Endometrium (tissue), 2 donors: Measurements from ENCODE around the gene IMMT.
A peak's percentile ranks its signal among the peaks of the same experiment; 100 is the strongest.

Experiments
- FAIRE-seq: peaks from 2 replicates; lab custom pipeline; 2012; peaks lifted over from hg19 to GRCh38; lab: Jason Lieb, UNC
- donor health status: control.
- donor health status: control.

The IMMT gene

DNA sequence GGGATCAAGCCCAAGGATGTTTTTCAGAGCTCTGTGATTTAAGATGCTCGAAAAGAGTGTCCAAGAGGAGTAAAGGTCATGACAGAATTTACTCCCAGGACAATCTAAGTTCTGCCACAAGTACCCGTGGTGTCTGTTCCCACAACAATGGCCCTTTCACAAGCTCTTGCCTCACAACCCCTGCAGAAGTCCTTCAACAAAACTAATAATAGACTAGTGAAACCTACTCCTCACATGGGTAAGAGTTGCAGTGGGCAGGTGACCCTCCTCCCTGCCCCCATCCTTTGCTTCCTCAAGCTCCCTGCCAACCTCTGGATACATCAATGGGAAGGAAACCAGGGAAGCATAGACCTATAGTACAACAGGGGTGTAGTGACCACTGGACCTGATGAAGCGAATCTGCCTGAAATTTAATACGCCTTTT is 54.3 kb downstream of the IMMT start:
- no peak for FAIRE-seq

DNA sequence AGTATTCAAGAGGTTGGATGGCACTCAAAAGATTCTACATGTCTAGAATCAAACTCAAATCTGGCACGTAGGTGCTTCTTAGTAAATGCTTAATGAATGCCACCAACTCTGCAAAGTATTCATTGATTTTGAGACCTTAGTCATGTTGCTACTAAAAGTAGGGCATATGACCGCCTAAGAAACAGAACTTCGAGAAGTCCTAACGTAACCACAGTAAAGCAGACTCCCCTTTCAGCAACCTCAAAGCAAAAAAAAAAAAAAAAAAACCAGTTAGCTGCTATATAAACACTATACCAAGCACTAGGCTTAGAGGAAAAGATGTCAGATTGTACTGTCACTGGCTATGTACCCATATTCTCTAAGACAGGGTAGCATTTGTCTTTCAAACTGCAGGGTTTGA is 55.3 kb downstream of the IMMT start:
- no peak for FAIRE-seq

DNA sequence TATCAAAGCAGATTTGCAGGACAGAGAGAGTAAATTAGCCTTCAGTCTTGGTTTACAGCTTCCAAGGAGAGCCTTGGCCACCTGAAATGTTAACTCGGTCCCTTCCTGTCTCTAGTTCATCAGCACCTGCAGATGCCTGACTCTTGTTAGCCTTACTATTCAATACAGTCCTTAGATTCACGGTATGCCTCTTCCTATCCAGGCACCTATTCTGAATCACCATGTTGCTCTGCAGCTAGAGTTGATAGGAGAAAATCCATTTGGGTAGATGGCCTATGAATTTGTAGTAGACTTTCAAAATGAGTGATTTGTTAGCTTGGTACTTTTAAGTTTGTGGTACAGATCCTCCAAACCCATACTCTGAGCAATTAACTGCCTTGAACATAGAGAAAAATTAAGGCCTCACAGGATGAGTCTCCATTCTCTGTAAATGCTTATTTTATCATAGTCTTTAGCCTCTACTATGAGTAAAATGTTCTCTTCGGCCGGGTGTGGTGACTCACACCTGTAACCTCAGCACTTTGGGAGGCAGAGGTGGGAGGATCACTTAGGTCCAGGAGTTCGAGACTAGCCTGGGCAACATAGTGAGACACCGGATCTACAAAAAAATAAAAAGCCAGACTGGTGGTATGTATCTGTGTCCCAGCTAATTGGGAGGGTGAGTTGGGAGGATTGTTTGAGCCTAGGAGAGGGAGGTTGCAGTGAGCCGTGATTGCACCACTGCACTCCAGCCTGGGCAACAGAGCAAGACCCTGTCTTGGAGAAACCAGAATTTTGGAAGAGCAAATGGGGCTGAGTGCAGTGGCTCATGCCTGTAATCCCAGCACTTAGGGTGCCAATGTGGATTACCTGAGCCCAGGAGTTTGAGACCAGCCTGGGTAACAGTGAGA is 56.3 kb downstream of the IMMT start:
- FAIRE-seq = no peak

DNA sequence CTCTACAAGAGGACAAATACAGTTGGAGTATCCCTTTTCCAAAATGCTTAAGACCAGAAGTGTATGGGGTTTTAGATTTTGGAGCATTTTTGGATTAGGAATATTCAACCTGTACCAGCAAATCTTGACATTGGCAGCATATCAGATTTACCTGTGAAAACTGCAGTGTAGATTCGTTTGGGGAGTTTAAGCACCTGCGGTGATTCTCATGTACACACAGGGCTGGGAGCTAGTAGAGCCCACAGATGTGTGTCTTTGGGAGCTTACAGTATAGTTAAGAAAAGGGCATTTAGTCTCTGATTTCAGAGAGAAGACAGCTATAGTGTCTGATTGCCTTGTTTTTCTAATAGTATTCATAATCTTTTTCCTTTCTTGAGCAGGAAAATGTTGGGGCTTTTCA is 59.1 kb downstream of the IMMT start:
- FAIRE-seq = no peak

DNA sequence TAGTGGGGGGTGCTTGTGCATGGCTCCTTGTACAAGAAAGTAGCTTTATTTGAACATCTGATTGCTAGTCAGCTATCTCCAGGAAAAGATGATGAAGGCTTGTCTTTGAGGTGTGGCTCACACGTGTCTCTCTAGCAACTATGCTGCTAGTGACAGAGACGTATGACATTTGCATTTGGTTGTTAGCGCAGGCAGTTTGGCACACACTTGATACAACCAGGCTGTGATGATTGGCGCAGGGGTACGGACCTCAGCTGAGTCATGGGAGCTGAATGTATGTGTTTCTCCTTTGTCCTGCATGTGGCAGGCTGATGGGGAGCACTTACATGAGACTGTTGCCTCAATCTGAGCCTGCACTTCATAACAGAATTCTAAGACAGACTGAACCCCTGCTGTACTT is 59.6 kb downstream of the IMMT start:
- FAIRE-seq = no peak

DNA sequence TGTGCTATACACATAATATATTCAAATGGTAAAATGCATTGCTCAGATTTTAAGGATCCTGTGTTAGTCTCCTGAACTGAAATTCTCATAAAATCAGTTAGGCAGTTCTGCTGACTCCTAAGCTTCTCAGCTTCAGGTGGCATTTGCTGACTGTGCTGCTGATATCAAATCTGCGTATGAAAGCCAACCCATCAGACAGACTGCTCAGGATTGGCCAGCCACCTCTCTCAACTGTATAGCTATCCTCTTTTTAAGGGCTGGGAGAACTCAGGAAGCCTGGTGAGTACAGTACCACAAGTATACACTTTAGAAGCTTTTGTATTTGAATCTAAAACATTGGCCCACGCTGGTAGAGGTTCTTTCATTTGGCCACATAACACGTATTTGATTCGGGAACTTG is 60.6 kb downstream of the IMMT start:
- no peak for FAIRE-seq

DNA sequence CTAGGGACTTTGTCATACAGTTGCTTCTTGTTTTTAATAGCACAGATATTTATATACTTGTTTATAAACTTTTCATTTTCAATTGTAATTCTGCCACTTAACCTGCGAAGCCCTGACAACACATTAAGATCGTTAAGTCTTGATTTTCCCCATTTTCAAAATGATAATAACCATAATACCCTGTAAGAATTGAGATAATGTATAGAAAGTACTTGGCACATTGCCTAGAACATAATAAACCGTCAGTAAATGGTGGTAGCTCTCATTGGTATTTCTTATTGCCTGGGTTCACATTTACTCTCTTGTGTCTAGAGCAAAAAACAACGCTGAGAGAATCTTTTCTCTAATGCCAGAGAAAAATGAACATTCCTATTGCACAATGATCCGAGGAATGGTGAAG is 70.6 kb downstream of the IMMT start:
- FAIRE-seq = no peak

DNA sequence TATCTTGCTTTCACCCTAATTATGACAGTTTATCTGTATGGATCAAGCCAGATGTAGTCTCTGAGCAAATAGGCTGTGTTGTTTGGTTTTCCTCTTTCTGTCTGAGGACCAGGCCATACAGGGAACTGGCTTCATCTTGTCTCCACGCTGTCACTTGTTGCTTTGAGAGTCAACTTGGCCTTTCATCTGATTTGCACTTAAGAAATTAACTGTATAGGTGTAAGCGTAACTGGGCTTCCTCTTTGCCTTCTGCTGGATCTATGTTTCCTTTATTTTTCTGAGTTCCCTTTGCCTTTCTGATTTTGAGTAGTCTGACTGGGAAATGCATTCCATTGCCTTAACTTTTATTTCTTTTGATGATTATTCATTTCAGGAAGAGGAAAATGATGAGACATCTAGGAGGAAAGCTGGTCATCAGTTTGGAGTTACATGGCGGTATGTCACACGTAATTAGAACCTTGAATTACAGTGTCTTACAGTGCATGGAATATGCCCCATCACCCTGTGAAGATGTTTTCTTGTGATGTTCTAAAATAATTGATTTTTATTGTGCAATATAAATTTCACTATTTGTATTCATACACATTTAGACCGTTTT is 71.8 kb downstream of the IMMT start:
- no peak for FAIRE-seq

DNA sequence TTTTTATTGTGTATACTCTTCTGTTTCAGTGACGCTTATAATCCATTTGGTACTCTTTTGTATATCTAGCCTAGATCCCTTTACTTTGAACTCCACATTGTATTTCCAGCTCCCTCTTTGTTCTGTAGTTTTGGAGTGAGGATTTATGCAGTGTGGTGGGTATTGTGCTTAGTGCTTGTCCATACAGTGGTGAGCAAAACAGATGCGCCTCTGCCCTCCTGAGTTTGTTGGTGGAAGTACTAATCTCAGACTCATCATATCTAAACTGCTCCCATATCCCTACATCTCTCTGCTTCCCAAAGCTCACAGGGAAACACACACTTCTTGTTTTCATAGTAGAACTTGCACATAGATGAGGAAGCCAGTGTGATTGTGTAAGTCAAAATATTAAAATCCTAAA is 77.1 kb downstream of the IMMT start:
- no peak for FAIRE-seq

DNA sequence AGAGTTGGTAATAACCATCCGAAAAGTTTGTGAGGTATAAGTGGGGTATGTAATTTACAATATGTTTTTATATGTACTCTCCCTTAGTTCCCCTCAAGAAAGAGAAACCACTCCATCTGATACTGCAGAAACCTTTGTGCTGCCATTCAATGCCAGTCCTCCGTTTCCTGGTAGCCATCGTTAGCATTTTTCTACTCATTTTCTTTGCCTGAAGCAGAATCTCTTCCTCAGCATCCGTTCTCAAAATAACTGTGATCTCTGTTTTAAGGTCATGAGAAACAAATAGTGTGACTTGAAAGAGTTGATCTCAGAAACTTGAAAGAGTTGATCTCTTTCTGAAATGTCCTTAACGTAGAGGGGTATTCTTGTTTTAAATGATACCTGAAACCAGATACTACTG is 88.2 kb downstream of the IMMT start:
- FAIRE-seq = no peak

DNA sequence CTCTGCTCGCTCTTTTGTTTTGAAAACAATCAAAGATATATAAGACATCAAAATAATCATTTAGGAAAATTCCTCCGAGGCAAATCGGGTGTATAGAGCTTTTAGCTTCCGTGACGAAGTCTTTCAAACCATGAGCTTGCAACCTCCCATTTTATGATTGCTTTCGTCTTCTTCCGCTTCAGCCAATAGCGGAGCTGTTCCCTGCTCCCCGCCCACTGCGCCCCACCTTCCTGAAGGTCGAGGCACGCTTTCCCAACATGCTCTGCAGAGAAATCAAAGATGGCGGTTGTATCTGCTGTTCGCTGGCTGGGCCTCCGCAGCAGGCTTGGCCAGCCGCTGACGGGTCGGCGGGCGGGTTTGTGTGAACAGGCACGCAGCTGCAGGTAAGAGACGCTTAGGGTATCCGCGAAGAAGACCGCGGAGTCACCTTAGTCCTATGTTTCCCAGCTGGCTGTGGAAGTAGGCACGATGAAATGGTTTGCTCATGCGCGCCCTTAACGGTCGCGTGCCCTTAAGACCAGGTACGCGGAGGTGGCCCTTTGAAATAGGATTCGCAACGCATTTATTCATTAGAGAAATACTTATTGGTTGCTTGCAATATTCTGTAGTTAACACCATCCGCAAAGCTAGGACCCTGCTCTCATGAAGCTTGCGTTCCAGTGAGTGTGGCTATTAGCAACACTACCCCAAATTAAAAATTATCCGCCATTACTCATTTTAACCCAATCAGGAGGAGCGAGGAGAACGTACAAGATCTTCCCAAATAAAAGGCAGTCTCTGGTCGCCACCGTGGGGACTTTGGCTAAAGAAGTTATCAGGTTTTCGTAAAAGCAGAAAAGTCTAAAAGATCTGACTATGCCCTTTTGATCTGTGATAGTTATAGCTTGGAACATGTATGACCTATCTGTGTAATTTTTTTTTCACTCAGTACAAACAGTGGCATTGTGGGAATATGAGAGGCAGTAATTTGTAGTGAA is 89.0 kb downstream of the IMMT start, which contains the start of gene PTCD3:
Gene PTCD3, plus strand, starts transcription at position 267 of the 977 bp plus-strand sequence. Its CDS starts 13 bp downstream, at position 280.
- FAIRE-seq = peak; percentile 74

DNA sequence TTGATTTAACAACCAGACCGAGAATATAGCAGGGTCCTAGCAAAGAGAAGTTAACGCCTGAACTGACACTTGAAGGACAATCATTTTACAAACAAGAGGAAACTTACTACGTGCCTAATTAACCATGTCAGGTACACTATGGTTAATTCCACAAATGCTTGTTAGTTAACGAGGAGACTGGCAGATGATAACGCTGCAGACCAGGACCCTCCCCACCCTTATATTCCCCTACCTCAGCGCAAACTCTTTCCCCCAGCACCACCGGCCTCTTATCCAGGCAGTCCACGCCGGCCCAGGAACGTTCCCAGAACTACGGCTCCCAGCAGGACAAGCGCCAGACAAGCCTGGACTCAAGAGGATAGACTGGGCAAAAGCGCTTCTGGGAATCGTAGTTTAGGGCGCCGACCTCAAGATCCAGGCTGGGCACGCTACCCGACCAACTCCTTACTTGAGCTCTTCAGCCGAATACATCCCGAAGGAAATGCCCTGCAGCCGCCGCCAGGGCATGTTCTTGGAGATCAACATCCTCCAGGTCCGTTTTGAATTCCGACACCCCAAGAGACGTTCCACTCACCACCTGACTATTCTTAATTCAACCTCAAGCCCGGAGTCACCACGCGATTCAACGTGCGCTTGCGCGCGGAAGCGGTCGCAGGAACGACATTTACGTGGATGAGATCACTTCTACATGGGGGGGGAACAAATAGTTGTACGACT is 89.9 kb downstream of the IMMT start, which contains the start of gene POLR1A:
Gene POLR1A, minus strand, starts transcription at position 635 of the 717 bp plus-strand sequence. Its CDS starts 110 bp downstream, at position 525.
- FAIRE-seq = no peak

DNA sequence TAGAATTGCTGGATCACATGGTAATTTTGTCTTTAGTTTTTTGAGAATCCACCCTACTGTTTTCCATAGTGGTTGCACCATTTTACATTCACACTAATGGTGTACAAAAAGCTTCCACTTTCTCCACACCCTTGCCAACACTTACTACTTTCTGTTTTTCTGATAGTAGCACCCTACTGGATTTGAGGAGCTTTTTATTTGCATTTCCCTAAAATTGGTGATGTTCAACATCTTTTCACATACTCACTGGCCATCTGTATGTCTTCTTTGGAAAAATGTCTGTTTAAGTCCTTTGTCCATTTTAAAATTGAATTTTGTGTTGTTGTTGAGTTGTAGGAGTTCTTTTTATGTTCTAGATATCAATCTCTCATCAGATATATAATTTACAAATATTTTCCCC is 93.1 kb downstream of the IMMT start:
- FAIRE-seq = no peak

DNA sequence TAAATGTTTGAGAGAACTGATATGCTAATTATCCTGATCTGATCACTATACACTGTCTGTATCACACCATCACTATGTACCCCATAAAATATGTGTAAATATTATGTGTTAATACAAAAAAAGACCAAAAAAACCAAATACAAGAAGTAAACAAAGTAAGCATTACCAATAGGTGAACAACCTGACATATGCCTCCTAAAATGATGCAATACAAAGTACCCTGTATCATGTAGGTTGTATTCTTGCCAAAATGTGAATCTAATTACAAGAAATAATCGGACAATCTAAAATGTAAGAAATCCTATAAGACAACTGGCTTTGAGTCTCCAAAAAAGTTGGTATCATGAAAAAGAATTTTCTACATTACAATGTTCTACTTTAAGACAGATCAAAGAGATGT is 97.3 kb downstream of the IMMT start:
- FAIRE-seq = no peak

DNA sequence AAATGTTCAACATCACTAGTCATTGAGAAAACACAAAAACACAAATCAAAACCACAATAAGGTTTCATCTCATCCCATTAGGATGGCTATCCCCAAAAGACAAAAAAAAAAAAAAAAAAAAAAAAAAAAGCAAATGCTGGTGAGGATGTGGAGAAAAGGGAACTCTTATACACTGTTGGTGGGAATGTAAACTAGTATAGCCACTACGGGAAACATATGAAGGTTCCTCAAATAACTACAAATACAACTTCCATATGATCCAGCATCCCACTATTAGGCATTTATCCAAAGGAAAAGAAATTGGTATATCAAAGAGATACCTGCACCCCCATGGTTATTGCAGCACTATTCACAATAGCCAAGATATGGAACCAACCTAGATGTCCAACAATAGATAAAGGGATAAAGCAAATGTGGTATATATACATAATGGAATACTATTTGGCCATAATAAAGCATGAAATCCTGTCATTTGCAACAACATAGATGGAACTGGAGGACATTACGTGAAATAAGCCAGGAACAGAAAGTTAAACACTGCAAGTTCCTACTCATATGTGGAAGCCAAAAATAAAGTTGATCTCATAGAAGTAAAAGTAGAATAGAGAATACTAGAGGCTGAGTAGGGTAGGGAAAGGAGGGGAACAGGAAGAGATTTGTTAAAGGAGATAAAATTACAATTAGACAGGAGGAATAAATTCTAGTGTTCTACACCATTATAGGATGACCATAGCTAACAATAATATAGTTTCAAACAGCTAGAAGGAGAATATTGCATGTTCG is 98.0 kb downstream of the IMMT start:
- FAIRE-seq = no peak

DNA sequence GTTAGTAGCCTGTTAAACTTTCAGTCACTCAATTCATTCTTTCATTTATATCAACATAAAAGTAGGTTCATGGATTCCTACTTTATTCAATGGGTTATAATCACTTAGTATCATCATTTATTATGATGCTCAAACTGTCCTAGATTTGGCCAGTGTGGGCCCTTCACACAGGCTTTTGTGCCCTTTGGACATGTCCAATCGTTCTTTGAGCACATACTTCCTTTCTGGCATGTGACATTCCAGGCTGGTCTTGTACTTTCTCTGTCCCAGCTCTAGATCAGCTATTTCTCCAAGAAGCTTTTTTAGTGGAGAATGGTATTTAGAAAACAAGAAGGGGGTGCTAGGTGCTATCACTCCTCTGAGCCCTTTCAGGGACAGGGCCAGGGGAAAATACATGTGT is 101.0 kb downstream of the IMMT start:
- FAIRE-seq = no peak
